Measurements from ENCODE around the gene CARD19.

CARD19 gene

DNA sequence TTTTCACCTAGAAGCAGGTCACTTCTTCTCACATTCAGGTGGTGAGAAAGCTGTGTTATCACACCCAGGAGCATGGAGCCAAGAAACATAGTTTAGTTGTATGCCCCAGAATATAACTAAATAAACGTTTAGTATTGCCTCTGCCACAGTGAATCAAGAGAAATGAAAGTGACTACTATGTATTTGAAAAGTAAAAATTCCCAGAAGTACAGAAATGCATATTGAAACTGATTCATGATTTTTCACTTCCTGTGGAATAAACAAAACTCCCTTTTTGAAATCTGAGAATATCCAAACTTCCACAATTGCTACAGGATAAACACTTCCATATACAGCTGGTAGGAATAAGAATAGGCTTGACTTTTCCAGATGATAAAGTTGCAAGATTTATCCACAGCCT, 53.3 kb downstream of the CARD19 start:
- TF ChIP-seq ARNTL (CRISPR knock-in tag; IDR thresholded peaks at IDR 0.05; ENCODE audit: borderline replicate concordance, low read depth) (no peak), TOX (CRISPR knock-in tag; IDR thresholded peaks at IDR 0.05; ENCODE audit: borderline replicate concordance) (no peak), BACH2 (CRISPR knock-in tag; IDR thresholded peaks at IDR 0.05; ENCODE audit: borderline replicate concordance) (no peak), RARB (CRISPR knock-in tag; IDR thresholded peaks at IDR 0.05) (no peak), OSR1 (CRISPR knock-in tag; IDR thresholded peaks at IDR 0.05) (no peak), ZNF70 (CRISPR knock-in tag; IDR thresholded peaks at IDR 0.05) (no peak), ZFP30 (CRISPR knock-in tag; IDR thresholded peaks at IDR 0.05) (no peak), ISL1 (CRISPR knock-in tag; IDR thresholded peaks at IDR 0.05) (no peak), SNAI2 (CRISPR knock-in tag; IDR thresholded peaks at IDR 0.05) (no peak), CSDC2 (CRISPR knock-in tag; IDR thresholded peaks at IDR 0.05) (no peak), PATZ1 (CRISPR knock-in tag; IDR thresholded peaks at IDR 0.05; ENCODE audit: borderline replicate concordance) (no peak), ESRRG (CRISPR knock-in tag; IDR thresholded peaks at IDR 0.05) (no peak), ZFP3 (CRISPR knock-in tag; IDR thresholded peaks at IDR 0.05) (no peak), ZC3H10 (CRISPR knock-in tag; IDR thresholded peaks at IDR 0.05) (no peak), ZNF8 (CRISPR knock-in tag; IDR thresholded peaks at IDR 0.05) (no peak)
- TF ChIP-seq, protein P1, sequence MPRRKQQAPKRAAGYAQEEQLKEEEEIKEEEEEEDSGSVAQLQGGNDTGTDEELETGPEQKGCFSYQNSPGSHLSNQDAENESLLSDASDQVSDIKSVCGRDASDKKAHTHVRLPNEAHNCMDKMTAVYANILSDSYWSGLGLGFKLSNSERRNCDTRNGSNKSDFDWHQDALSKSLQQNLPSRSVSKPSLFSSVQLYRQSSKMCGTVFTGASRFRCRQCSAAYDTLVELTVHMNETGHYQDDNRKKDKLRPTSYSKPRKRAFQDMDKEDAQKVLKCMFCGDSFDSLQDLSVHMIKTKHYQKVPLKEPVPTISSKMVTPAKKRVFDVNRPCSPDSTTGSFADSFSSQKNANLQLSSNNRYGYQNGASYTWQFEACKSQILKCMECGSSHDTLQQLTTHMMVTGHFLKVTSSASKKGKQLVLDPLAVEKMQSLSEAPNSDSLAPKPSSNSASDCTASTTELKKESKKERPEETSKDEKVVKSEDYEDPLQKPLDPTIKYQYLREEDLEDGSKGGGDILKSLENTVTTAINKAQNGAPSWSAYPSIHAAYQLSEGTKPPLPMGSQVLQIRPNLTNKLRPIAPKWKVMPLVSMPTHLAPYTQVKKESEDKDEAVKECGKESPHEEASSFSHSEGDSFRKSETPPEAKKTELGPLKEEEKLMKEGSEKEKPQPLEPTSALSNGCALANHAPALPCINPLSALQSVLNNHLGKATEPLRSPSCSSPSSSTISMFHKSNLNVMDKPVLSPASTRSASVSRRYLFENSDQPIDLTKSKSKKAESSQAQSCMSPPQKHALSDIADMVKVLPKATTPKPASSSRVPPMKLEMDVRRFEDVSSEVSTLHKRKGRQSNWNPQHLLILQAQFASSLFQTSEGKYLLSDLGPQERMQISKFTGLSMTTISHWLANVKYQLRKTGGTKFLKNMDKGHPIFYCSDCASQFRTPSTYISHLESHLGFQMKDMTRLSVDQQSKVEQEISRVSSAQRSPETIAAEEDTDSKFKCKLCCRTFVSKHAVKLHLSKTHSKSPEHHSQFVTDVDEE (CRISPR knock-in tag; IDR thresholded peaks at IDR 0.05), result no peak
- TF ChIP-seq, protein P2, sequence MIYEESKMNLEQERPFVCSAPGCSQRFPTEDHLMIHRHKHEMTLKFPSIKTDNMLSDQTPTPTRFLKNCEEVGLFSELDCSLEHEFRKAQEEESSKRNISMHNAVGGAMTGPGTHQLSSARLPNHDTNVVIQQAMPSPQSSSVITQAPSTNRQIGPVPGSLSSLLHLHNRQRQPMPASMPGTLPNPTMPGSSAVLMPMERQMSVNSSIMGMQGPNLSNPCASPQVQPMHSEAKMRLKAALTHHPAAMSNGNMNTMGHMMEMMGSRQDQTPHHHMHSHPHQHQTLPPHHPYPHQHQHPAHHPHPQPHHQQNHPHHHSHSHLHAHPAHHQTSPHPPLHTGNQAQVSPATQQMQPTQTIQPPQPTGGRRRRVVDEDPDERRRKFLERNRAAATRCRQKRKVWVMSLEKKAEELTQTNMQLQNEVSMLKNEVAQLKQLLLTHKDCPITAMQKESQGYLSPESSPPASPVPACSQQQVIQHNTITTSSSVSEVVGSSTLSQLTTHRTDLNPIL (CRISPR knock-in tag; IDR thresholded peaks at IDR 0.05; ENCODE audit: low read depth), result no peak
- TF ChIP-seq, protein P3, sequence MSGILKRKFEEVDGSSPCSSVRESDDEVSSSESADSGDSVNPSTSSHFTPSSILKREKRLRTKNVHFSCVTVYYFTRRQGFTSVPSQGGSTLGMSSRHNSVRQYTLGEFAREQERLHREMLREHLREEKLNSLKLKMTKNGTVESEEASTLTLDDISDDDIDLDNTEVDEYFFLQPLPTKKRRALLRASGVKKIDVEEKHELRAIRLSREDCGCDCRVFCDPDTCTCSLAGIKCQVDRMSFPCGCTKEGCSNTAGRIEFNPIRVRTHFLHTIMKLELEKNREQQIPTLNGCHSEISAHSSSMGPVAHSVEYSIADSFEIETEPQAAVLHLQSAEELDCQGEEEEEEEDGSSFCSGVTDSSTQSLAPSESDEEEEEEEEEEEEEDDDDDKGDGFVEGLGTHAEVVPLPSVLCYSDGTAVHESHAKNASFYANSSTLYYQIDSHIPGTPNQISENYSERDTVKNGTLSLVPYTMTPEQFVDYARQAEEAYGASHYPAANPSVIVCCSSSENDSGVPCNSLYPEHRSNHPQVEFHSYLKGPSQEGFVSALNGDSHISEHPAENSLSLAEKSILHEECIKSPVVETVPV (CRISPR knock-in tag; IDR thresholded peaks at IDR 0.05), result no peak
- ATAC-seq, result no peak

DNA sequence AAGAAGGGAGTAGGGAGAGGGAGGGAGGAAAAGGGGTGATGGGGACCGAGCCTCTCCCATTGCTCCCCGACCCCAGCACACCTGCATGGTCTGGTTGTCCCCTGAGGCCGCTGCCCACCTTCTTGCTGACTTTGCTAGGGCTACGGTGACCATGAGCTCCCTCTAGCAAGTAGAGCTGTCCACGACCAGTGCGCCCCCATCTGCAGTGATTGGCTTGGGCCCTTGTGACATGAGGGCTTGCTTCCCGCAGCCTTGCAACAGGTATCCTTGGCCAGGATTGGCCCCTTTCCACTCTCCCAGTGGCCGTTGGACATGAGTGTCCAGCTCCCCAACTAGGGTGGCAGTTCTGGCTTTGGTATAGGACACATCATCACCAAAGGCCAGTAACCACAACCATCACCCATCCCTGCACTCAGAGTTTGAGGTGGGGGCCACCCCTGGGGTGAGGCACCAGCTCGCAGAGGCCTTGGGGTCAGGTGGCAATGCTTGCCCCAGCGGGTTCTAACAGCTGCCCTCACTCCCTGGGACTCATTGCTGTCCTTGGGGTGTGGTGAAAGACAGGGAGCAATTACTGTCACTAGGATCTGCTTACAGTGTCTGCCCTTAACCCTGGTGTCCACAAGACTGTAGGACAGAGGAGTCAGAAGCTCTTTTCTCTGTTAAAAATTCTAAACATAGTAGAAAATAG, 55.2 kb downstream of the CARD19 start:
- TF ChIP-seq, protein P2 (CRISPR knock-in tag; IDR thresholded peaks at IDR 0.05; ENCODE audit: low read depth), result no peak
- no peak for TF ChIP-seq POU6F1 (CRISPR knock-in tag; IDR thresholded peaks at IDR 0.05; ENCODE audit: borderline replicate concordance, low read depth)
- no peak for TF ChIP-seq CSDC2 (CRISPR knock-in tag; IDR thresholded peaks at IDR 0.05)
- TF ChIP-seq GLIS3 (CRISPR knock-in tag; IDR thresholded peaks at IDR 0.05), result no peak
- no peak for TF ChIP-seq SNAI2 (CRISPR knock-in tag; IDR thresholded peaks at IDR 0.05)
- TF ChIP-seq BACH2 (CRISPR knock-in tag; IDR thresholded peaks at IDR 0.05; ENCODE audit: borderline replicate concordance), result no peak
- no peak for TF ChIP-seq ISL1 (CRISPR knock-in tag; IDR thresholded peaks at IDR 0.05)
- no peak for TF ChIP-seq RARB (CRISPR knock-in tag; IDR thresholded peaks at IDR 0.05)
- TF ChIP-seq ZC3H10 (CRISPR knock-in tag; IDR thresholded peaks at IDR 0.05), result no peak
- no peak for TF ChIP-seq ZFP30 (CRISPR knock-in tag; IDR thresholded peaks at IDR 0.05)
- TF ChIP-seq ESRRG (CRISPR knock-in tag; IDR thresholded peaks at IDR 0.05), result no peak
- TF ChIP-seq PPARA (CRISPR knock-in tag; IDR thresholded peaks at IDR 0.05; ENCODE audit: borderline replicate concordance), result no peak
- no peak for TF ChIP-seq ZNF565 (CRISPR knock-in tag; conservative IDR thresholded peaks at IDR 0.05; ENCODE audit: low read depth)
- no peak for TF ChIP-seq ZNF70 (CRISPR knock-in tag; IDR thresholded peaks at IDR 0.05)
- TF ChIP-seq, protein P3 (CRISPR knock-in tag; IDR thresholded peaks at IDR 0.05), result no peak
- no peak for TF ChIP-seq ZNF8 (CRISPR knock-in tag; IDR thresholded peaks at IDR 0.05)
- TF ChIP-seq TCF4 (CRISPR knock-in tag; IDR thresholded peaks at IDR 0.05; ENCODE audit: borderline replicate concordance), result no peak
- no peak for TF ChIP-seq ARNTL (CRISPR knock-in tag; IDR thresholded peaks at IDR 0.05; ENCODE audit: borderline replicate concordance, low read depth)
- no peak for TF ChIP-seq TOX (CRISPR knock-in tag; IDR thresholded peaks at IDR 0.05; ENCODE audit: borderline replicate concordance)
- ATAC-seq, result no peak

All from SK-N-SH treated with all-trans-retinoic acid at 6 μM for 48 hours (cell line).